A673 (cell line): Measurements from ENCODE around the gene SRRD. TPM values are rescaled to one million over a fixed set of nuclear protein-coding genes. Genes with fewer than 3 reads are reported as not detected.

Experiments
- BruUV-seq: library from RNA; stranded (reverse); fragments of 400-500 nt; replicated peaks from 2 replicates; lab custom pipeline; 2021; lab: Mats Ljungman, UMichigan
- CTCF ChIA-PET: fragments of 300-600 bp; sonication (Branson Sonifier 250); formaldehyde crosslinking; loops from one replicate; lab custom pipeline; 2022; ENCODE audit warnings: antibody characterized with exemption; lab: Charles Lee
- POLR2A ChIA-PET: fragments of 300-600 bp; sonication (Branson Sonifier 250); formaldehyde crosslinking; loops from one replicate; lab custom pipeline; 2022; ENCODE audit warnings: antibody characterized with exemption; ENCODE audit not compliant: low non-redundant PET; lab: Charles Lee
- DNase-seq: peaks from one replicate; pipeline ENCODE4 v3.0.0-alpha.2; 2015; ENCODE audit warnings: low spot score
- H3K27ac ChIP-seq: fragments of 200-600 bp; sonication (generic); 2 replicates; pipeline ENCODE4 v1.5.1; 2016; ENCODE audit warnings: mixed run types, low read depth, mild to moderate bottlenecking, mixed read lengths, antibody characterized with exemption, low read length; ENCODE audit not compliant: poor library complexity, severe bottlenecking
- H3K27me3 ChIP-seq: fragments of 200-600 bp; sonication (generic); replicated peaks from 2 replicates; pipeline ENCODE4 v1.6.1; 2017; ENCODE audit warnings: mixed run types, low read depth, mild to moderate bottlenecking, mixed read lengths, antibody characterized with exemption, low read length; ENCODE audit not compliant: insufficient read depth, poor library complexity
- H3K36me3 ChIP-seq: fragments of 200-600 bp; sonication (generic); 2 replicates; pipeline ENCODE4 v1.6.1; 2016; ENCODE audit warnings: mixed run types, mild to moderate bottlenecking, mixed read lengths, antibody characterized with exemption, low read length; ENCODE audit not compliant: insufficient read depth, poor library complexity, severe bottlenecking
- H3K4me1 ChIP-seq: fragments of 200-600 bp; sonication (generic); 2 replicates; pipeline ENCODE4 v1.6.1; 2017; ENCODE audit warnings: mixed run types, mild to moderate bottlenecking, mixed read lengths, antibody characterized with exemption, low read length; ENCODE audit not compliant: insufficient read depth, poor library complexity, severe bottlenecking
- H3K4me3 ChIP-seq: fragments of 200-600 bp; sonication (generic); 2 replicates; pipeline ENCODE4 v1.5.1; 2016; ENCODE audit warnings: low read depth, mixed run types, mild to moderate bottlenecking, mixed read lengths, low read length; ENCODE audit not compliant: poor library complexity, severe bottlenecking
- H3K9me3 ChIP-seq: fragments of 200-600 bp; sonication (generic); 2 replicates; pipeline ENCODE4 v1.6.1; 2016; ENCODE audit warnings: mixed run types, low read depth, mild to moderate bottlenecking, mixed read lengths, antibody characterized with exemption, low read length; ENCODE audit not compliant: poor library complexity, severe bottlenecking
- EZH2 ChIP-seq: fragments of 200-600 bp; sonication (generic); IDR thresholded peaks from 2 replicates; pipeline ENCODE4 v1.6.1; 2017; ENCODE audit warnings: borderline replicate concordance, low read depth, mild to moderate bottlenecking, mixed read lengths, antibody characterized with exemption, low read length; ENCODE audit not compliant: poor library complexity, severe bottlenecking
- intact Hi-C: fragments of 100-400 bp; cut with micrococcal nuclease; formaldehyde crosslinking; loops from one replicate; pipeline ENCODE4 v1.10.0; 2022; ENCODE audit not compliant: unreplicated experiment
- total RNA-seq: library from RNA; stranded (reverse); gene quantifications from 2 replicates; pipeline ENCODE4 v1.2.3, GENCODE V29; 2021
- TF ChIP-seq, protein P1 (sequence below): fragments of 300-800, 200-600 bp; sonication (generic); conservative IDR thresholded peaks from 2 replicates; pipeline ENCODE4 v1.5.1; 2017; ENCODE audit warnings: low read depth, mild to moderate bottlenecking, antibody characterized with exemption, low read length, moderate library complexity, mixed read lengths

The SRRD gene
- total RNA-seq, 1 experiment from 2014 or later = 28.8 TPM

DNA sequence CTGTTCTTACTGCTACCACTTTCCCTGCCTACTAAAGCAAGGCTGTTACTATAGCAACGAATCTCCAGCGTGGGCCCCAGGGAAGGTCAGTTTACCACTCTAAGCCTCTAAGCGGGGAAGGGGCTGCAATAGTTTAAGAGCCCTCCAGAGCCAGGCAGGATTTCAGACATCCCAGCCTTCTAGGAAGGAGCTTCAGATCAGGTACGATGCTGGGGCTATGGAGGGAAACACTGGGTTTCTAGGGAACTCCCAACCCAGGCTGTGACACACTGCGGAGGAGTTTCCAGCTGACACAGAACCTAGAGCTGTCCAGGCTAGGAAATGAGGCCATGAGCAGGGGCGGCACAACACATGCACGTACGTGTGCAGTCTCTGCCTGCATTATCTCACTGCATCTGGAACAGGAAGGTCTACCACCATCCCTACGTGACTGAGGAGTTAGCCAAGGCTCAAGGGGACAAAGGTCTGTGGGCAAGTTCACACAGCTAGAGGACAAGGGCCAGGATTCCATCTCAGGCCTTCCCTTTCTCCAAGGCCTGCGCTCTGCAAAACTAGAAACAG is 20.5 kb upstream of the SRRD start:
- no peak overlapping the region for H3K27ac ChIP-seq
- intact Hi-C loops = no loop called here
- ChIA-PET CTCF (interaction anchor here (0.6 to 3.2 kb wide), 2 partner anchors 71 to 99 kb away, joined by 11 to 13 read pairs; no protein-coding TSS in a partner anchor), POLR2A (no interaction called here)
- no peaks in the 10 kb centered on the region for H3K27me3 ChIP-seq
- H3K4me1 ChIP-seq = no peaks in the 10 kb centered on the region
- peaks cover 71% of the 10 kb centered on the region for H3K36me3 ChIP-seq
- no peak for TF ChIP-seq EZH2
- TF ChIP-seq, protein P1, sequence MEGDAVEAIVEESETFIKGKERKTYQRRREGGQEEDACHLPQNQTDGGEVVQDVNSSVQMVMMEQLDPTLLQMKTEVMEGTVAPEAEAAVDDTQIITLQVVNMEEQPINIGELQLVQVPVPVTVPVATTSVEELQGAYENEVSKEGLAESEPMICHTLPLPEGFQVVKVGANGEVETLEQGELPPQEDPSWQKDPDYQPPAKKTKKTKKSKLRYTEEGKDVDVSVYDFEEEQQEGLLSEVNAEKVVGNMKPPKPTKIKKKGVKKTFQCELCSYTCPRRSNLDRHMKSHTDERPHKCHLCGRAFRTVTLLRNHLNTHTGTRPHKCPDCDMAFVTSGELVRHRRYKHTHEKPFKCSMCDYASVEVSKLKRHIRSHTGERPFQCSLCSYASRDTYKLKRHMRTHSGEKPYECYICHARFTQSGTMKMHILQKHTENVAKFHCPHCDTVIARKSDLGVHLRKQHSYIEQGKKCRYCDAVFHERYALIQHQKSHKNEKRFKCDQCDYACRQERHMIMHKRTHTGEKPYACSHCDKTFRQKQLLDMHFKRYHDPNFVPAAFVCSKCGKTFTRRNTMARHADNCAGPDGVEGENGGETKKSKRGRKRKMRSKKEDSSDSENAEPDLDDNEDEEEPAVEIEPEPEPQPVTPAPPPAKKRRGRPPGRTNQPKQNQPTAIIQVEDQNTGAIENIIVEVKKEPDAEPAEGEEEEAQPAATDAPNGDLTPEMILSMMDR = no peak
- BruUV-seq = no TSS peak
- no peak for DNase-seq
- no peaks in the 10 kb centered on the region for H3K9me3 ChIP-seq
- no peak overlapping the region for H3K4me3 ChIP-seq

DNA sequence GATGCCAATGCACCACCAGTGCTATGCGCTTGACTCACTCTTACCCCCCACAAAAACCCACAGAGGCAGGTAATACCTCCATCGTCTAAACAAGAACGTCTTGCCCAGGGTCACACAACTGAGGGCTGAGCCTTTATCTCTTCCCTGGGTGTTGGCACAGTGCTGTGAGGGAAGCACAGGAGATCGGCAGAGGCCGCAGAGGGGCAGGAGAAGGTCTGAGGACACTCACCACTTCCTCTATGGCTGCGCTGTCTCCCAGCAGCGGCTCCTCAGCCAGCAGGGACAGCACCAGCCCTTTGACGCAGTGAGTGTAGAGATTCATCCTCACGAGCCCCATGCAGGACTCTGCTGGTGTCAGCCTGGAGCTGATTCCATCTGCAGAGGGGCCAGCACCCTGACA is 20.0 kb upstream of the SRRD start:
- Histone ChIP-seq H3K9me3 (no peaks in the 10 kb centered on the region), H3K4me3 (no peak overlapping the region), H3K4me1 (no peaks in the 10 kb centered on the region), H3K27ac (no peak overlapping the region), H3K36me3 (peaks cover 73% of the 10 kb centered on the region), H3K27me3 (no peaks in the 10 kb centered on the region)
- intact Hi-C loops = no loop called here
- BruUV-seq = no TSS peak
- TF ChIP-seq, protein P1 = no peak
- no peak for TF ChIP-seq EZH2
- DNase-seq = no peak
- ChIA-PET POLR2A (no interaction called here), CTCF (no interaction called here)

DNA sequence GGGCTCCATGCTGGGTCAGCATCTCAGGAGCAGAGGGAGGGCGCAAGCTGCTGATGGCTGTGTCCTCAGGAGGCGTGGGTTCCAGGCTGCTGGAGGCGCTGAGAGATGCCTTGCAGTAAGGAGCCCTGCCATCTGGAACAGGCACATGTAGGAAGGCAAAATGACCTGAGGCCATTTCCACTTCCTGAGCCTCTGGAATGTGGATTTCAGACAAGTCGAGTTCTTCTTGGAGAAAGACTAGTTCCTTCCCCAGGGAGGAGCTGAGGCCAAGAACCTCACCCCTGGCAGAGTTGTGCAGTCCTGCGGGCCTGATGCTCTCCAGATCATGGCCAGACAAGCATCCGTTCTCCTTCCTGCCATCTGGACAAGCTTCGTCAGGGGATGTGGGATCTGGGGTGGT is 19.4 kb upstream of the SRRD start:
- Histone ChIP-seq H3K27ac (no peak overlapping the region), H3K4me3 (no peak overlapping the region), H3K9me3 (no peaks in the 10 kb centered on the region), H3K36me3 (peaks cover 79% of the 10 kb centered on the region), H3K4me1 (no peaks in the 10 kb centered on the region), H3K27me3 (no peaks in the 10 kb centered on the region)
- TF ChIP-seq EZH2 = no peak
- TF ChIP-seq, protein P1 = no peak
- ChIA-PET POLR2A (no interaction called here), CTCF (no interaction called here)
- DNase-seq = no peak
- intact Hi-C loops = no loop called here
- no TSS peak for BruUV-seq
